Stimulated activated CD8-positive, alpha-beta memory T cell treated with anti-CD3 and anti-CD28 coated beads, Interleukin-7, amount 100 ng/mL, for 4 hours (primary cell): ENCODE data around the gene OSBPL1A.

Source experiments
- DNase-seq, 2 donors: peaks; one replicate each; pipeline ENCODE4 v3.0.0-alpha.2; 2020; ENCODE audit warnings: low read depth in 2 of 2

The OSBPL1A gene

DNA sequence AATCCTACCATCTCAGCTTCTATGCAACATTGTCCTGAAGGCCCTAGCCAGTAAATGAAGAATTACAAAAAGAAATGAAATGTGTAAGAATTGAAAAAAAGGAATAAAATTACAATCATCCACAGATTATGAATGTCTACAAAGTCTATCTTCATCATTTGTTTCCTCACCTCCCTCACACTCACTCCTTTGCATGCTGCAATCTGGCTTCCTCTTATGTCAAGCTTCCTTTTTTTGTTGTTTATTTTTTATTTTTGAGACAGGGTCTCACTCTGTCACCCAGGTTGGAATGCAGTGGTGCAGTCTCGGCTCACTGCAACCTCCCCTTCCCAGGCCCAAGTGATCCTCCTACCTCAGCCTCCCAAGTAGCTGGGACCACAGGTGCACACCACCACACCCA lies 129.7 kb downstream of the OSBPL1A start:
- no peak for DNase-seq

- DNase-seq, result no peak
Measured at GRCh38 chr18:24266131-24266530, 131.5 kb downstream of the OSBPL1A start.

DNA sequence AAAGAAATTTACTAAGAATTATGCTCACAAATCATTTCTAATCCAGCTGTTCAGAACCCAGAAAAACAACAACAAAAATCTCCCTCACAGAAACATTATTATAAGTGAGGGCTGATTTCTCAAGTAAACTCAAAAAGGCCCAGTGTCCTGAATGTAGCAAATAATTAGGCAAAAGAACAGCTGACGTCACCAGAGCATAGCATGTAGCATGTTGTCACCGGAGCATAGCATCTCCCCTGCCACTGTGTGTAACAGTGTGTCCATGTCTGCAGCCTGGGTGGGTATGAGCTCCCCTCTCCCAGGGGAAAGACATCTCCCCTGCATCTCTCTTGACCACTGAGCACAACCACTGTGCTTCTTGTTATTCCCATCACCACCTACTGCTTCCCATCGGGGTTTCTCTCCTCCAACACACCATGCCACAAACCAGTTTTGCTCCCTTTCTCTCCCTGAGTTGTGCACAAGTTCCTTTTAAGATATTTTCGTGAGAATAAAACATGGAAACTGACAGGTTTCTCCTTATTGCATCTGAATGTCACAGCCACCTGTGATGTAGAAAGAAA lies 132.0 kb downstream of the OSBPL1A start:
- DNase-seq, result no peak

- DNase-seq, result no peak
Measured at GRCh38 chr18:24263050-24263449, 134.6 kb downstream of the OSBPL1A start.

DNA sequence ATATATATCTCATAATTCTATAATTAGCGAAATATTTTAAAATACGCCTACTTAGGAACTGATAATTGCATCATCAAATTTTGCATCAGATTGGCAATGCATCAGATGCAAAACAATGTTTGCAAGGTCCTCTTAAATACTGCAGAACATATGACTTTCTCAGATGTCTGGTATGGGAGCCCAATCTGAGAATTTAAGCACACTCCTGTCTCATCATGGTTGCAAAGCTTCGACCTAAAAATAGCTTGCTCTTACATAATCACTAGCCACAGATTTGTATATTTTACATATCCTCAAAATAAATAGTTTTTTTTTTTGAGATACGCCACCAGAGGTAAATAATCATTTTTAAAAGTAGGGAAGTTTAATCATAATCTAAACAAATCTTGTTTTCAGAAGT lies 135.5 kb downstream of the OSBPL1A start:
- no peak for DNase-seq

DNA sequence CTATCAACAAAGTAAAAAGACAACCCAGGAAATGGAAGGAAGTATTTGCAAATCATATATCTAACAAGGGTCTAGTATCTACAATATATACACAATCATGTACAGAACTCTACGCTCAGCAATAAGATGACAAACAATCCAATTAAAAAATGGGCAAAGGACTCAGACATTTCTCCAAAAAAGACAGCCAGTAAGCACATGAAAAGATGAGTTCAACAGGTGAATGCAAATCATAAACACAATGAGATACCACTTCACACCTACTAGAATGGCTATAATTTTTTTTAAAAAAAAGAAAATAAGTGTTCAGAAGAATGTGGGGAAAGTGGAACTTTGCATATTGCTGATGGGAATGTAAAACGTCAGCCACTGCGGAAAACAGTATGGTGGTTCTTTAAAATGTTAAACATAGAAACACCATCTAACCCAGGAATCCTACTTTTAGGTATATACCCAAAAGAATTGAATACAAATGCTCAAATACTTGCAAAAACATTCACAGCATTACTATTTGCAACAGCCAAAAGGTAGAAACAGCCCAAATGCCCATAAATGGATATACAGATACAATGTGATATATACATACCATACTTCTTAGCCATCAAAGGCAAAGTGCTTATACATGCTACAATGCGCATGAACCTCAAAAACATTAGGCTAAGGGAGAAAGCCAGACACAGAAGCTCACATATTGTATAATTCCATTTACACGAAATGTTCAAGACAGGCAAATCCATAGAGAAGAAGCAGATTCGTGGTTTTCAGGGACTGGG lies 137.6 kb downstream of the OSBPL1A start:
- no peak for DNase-seq

GRCh38 chr18:24254071-24254470 lies 143.6 kb downstream of the OSBPL1A start:
- no peak for DNase-seq

GRCh38 chr18:24249716-24250115 lies 147.9 kb downstream of the OSBPL1A start:
- no peak for DNase-seq

DNA sequence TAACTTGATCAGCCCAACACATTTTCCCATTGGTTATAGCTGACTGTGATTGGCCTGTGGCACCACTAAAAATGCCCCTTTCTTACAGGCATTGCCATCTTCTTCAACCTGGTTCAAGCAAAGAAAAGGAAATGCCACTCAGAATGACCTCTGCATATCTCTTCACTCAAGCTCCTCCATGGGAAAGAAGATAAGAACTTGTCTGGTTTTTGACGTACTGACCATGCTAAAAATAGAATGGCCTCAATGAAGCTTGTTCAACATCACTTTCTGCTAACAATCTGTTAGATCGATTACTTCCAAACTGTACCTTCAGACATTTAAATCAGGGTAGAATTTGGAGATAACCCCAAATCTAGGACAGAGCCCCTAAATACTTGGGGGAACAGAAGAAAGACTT lies 149.3 kb downstream of the OSBPL1A start:
- no peak for DNase-seq

GRCh38 chr18:24246143-24246542 lies 151.5 kb downstream of the OSBPL1A start:
- no peak for DNase-seq

DNA sequence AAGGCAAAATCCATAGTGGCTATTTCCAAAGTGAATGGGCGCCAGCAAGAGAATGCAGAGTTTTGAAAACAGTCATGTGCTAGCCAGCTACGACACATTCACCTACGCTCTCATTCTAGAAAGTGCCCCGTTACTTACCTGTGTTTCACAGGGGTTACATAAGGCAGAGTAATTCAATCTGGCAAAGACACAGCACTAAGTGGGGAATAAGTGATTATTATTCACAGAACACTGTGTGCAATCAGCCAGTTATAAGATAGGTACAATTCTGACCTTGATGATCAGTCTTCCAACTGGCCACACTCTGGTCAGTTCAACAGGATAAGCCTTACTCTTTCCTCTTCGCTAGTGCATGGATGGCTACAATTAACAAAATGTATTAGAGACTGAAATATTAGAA lies 152.9 kb downstream of the OSBPL1A start:
- no peak for DNase-seq

GRCh38 chr18:24243677-24244076 lies 153.9 kb downstream of the OSBPL1A start:
- no peak for DNase-seq

DNA sequence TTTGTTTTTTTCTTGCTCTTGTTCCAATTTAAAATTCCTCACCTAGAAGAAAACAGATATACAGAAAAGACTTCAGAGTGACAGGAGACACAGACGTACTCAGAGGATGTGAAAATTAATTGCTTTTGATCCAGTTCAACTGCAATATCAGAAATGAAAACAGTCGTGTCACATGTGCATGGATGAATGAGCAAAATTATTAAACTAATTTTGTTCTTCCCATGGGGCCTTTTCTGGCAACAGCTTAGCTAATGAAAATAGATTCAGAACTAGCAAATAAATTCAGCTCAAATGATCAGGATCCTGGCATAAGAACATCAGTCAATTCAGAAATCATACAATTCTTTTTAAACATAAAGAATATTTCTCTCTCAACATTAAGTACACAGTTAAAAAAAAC lies 158.3 kb downstream of the OSBPL1A start:
- no peak for DNase-seq

DNA sequence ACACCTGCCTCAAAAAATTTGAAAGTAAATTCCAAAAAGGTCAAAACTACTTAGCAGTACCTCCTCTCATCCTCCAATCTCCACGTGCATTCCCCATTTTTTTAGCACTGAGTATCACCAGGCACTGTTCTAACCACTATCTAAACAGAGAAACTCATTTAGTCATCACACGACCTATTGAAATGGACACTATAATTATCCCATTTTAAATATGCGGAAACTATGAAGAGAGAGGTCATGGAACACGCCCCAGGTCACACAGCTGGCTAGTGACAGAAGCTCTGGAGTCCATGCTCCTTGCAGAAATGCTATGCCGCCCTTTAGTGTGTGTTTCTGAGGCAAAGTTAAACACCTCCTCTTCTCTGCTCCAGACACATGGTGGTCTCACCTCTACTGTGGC lies 159.2 kb downstream of the OSBPL1A start:
- no peak for DNase-seq

DNA sequence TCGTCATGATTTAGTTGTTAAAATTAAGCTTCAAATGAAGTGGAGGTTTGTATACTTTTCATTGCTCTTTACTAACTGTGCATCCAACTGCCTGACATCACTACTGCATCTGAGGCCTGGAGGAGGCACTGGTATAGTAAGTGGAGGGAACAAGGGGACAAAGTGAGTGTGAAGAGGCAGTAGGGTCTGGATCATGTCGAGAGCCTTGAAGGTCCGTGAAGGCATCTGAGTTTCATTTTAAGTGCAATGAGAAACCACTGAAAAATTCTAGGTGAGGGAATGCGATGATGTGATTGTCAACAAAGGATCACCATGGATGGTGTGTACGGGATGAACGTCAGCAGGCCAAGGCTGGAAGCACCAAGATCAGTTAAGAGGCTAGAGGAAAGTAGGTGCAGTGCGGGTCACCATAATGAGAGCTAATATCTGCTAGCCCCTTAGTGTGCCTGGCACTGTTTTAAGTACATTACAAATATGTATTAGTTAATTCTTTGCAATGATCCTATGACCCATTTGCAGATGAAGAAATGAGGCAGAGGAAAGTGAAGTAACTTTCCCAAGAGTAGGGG lies 162.7 kb downstream of the OSBPL1A start:
- DNase-seq, result no peak

DNA sequence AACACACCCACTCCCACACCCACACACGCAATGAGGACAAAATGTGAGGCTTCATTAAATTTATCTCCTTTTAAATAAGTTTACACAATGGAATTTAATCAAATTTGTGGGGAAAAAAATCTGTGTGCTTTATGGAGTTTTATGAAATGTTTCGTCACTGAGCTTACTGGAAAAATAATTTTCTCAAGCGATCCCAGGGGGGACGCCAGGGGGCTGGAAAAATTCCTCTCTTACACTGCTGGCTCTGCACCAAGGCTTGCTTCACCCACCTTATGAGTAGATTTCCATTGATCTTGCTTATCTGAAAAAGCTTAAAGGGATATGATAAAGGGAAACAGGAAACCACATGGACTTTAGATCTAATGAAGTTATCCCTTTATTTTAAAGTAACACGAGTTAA lies 163.3 kb downstream of the OSBPL1A start:
- DNase-seq, result no peak

GRCh38 chr18:24232800-24233199 lies 164.8 kb downstream of the OSBPL1A start:
- no peak for DNase-seq

GRCh38 chr18:24231773-24232735 lies 165.6 kb downstream of the OSBPL1A start:
- no peak for DNase-seq

- no peak for DNase-seq
Measured at GRCh38 chr18:24230766-24231165, 166.9 kb downstream of the OSBPL1A start.

GRCh38 chr18:24228667-24229041 lies 169.0 kb downstream of the OSBPL1A start:
- no peak for DNase-seq

GRCh38 chr18:24227977-24228666 lies 169.5 kb downstream of the OSBPL1A start:
- no peak for DNase-seq

DNA sequence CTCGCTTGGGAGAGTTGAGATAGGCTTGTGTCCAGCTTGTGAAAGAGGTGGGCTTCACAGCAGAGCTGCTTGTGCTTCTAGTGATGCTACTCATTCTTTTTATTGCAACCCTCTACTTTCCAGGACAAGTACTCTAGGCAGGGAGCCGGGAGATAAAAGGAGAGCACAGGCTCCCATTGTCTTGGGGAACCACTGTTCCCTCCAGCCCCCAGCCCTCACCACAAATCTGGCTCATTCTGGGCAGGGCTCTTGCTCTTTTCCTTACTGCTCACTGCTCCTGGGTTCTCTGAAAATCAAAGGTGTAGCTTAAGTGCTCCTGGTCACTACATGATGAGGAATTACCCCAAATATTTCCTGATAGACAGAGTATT lies 177.3 kb downstream of the OSBPL1A start:
- DNase-seq, result no peak
